Esophagus muscularis mucosa (tissue), 4 donors: ENCODE measurements around the gene ACVRL1. TPM values are rescaled to one million over a fixed set of nuclear protein-coding genes. Genes with fewer than 3 reads are reported as not detected.

Experiments used
- DNase-seq: peaks from one replicate; pipeline ENCODE4 v3.0.0-alpha.2; 2017; ENCODE audit errors: extremely low spot score
- H3K27ac ChIP-seq, 4 donors: fragments of 200-600 bp; sonication (generic); replicated peaks in 1 of 4; 1 replicate in 3 of 4; 2 replicates in 1 of 4; pipeline ENCODE4 v1.5.1; 2016 to 2019; ENCODE audit warnings: mild to moderate bottlenecking in 1 of 4
- H3K27me3 ChIP-seq, 4 donors: fragments of 200-600 bp; sonication (generic); one replicate each; pipeline versions ENCODE4 v1.5.1 to v1.6.0; 2016 to 2019
- H3K36me3 ChIP-seq, 4 donors: fragments of 200-600 bp; sonication (generic); one replicate each; pipeline ENCODE4 v1.5.1; 2016 to 2019
- H3K4me1 ChIP-seq, 4 donors: fragments of 200-600 bp; sonication (generic); one replicate each; pipeline ENCODE4 v1.5.1; 2016 to 2019
- H3K4me3 ChIP-seq, 4 donors: fragments of 200-600 bp; sonication (generic); 1 replicate in 2 of 4; 2 replicates in 2 of 4; pipeline ENCODE4 v1.5.1; 2016 to 2019; ENCODE audit warnings: mild to moderate bottlenecking in 4 of 4, moderate library complexity in 1 of 4
- H3K9me3 ChIP-seq, 4 donors: fragments of 200-600 bp; sonication (generic); 1 replicate in 3 of 4; 2 replicates in 1 of 4; pipeline ENCODE4 v1.5.1; 2016 to 2019
- EP300 ChIP-seq: sonication (generic); formaldehyde crosslinking; IDR thresholded peaks from one replicate; pipeline ENCODE4 v1.6.1; 2017; ENCODE audit warnings: antibody characterized with exemption
- POLR2A ChIP-seq: fragments of 450-650 bp; IDR thresholded peaks from one replicate; pipeline ENCODE4 v1.6.1; 2017; ENCODE audit warnings: antibody characterized with exemption, moderate library complexity, mild to moderate bottlenecking, low read depth
- POLR2AphosphoS5 ChIP-seq, 2 donors: sonication (generic); formaldehyde crosslinking; IDR thresholded peaks; one replicate each; pipeline ENCODE4 v1.6.1; 2017; ENCODE audit warnings: antibody characterized with exemption in 2 of 2
- WGBS: methylation state at CpG from one replicate; pipeline ENCODE4 v1.1.5; 2018; 5-methylcytosine and 5-hydroxymethylcytosine counted together
- intact Hi-C: fragments of 100-400 bp; cut with DNase I; formaldehyde crosslinking; loops from one replicate; pipeline ENCODE4 v1.15.1; 2023
- total RNA-seq, 4 donors: library from RNA; depleted of rRNA; stranded (reverse); fragments of >200 nt; gene quantifications; one replicate each; pipeline versions ENCODE4 v1.1.0 to v1.2.1, GENCODE V29; 2016
- TF ChIP-seq, protein P1 (sequence below), 3 experiments: fragments of 200-600 bp in 2 of 3; fragments of 450-650 bp in 1 of 3; sonication (generic) in 2 of 3; IDR thresholded peaks; one replicate each; pipeline ENCODE4 v1.5.1; 2017 to 2019; ENCODE audit warnings: antibody characterized with exemption in 3 of 3, mild to moderate bottlenecking in 2 of 3, moderate library complexity in 1 of 3

The ACVRL1 gene
- total RNA-seq, 4 donors from 2014 or later: 124 to 149 (median 125) TPM

DNA sequence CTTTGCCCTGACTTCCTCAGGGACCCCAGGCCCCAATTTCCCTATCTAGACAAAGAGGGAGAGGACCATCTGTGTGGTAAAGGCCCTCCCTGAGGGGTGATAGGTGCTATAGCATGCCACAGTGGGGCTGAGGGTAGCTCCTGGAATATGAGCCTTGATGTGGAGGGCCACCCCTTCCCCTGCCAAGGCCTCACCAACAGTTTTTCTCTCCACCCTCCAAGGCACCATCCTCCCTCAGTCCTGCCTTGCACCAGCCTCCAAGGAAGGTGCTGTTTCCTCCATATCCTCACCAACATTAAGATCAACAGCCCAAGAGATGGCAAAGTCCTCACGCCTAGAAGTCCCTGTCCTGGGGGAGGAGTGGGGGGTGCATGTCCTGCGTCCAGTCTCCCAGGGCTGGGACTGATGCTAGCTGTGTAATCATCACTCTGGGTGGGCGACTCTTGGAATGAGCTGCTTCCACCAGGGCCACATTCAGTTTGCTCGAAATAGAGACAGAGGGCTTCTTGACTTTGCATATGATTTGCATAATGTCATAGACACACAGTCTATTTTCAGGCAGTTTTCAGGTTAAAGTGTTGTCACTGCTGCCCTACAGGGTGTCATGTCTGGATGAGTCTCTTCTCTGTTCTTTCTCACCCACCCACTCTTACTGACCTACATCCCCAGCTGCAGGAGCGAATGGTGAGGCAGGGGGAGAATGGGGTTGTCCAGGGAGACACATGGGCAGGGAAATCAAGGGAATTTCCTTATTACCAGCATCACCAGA is 17.4 kb downstream of the ACVRL1 start:
- H3K4me3 ChIP-seq: no peak overlapping the region
- no peaks in the 10 kb centered on the region for H3K9me3 ChIP-seq
- no peak for TF ChIP-seq POLR2AphosphoS5 (IDR thresholded peaks at IDR 0.05)
- no peak for TF ChIP-seq EP300
- TF ChIP-seq, protein P1, sequence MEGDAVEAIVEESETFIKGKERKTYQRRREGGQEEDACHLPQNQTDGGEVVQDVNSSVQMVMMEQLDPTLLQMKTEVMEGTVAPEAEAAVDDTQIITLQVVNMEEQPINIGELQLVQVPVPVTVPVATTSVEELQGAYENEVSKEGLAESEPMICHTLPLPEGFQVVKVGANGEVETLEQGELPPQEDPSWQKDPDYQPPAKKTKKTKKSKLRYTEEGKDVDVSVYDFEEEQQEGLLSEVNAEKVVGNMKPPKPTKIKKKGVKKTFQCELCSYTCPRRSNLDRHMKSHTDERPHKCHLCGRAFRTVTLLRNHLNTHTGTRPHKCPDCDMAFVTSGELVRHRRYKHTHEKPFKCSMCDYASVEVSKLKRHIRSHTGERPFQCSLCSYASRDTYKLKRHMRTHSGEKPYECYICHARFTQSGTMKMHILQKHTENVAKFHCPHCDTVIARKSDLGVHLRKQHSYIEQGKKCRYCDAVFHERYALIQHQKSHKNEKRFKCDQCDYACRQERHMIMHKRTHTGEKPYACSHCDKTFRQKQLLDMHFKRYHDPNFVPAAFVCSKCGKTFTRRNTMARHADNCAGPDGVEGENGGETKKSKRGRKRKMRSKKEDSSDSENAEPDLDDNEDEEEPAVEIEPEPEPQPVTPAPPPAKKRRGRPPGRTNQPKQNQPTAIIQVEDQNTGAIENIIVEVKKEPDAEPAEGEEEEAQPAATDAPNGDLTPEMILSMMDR (IDR thresholded peaks at IDR 0.05): no peak
- no peak for TF ChIP-seq POLR2A
- peaks cover 0 to 8% (median 2%) of the 10 kb centered on the region in 4 donors for H3K27me3 ChIP-seq
- intact Hi-C loops: no loop called here
- peaks cover 0 to 20% (median 3%) of the 10 kb centered on the region in 4 donors for H3K36me3 ChIP-seq
- DNase-seq: no peak
- 80% methylated on average over 5 of the region's 5 CpGs for WGBS
- H3K4me1 ChIP-seq: peaks cover 27 to 38% (median 33%) of the 10 kb centered on the region in 4 donors
- H3K27ac ChIP-seq: peak overlapping the region in 1 of 4 donors; percentile 71

DNA sequence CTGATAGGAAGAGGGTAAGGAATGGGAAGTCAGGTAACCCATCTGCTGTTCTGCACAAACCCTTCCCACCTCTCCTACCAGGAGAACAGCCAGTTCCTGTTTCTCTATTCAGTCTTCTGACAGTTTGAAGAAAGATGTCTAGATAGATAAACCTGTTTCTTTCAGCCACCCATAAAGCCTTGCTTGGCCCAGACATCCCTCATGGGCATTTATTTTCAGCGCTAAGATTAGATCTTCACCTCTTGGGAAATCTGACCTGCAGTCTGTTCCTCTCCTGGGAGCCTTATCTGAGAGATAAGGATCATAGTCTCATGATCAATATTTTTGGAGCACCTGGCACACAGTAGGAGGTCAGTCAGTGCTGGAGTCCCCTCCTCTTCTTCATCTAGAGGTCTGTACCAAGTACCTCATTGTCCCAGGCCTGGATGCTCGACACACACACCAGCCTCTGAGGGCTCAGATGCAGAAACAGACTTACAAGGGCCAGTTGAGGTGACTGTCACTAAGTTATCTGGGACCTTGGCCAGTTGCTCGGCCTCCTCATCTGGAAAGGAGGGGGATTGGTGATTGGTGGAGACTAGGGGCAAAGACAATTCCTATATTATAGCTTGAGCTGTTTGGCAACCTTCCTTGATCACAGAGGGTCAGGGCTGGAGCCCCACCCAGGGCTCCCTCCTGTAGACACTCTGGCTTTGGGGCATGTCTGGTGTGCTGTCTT is 18.2 kb downstream of the ACVRL1 start:
- Histone ChIP-seq H3K4me3 (no peak overlapping the region), H3K36me3 (peaks cover 0 to 12% (median 0%) of the 10 kb centered on the region in 4 donors), H3K27ac (peak overlapping the region in 2 of 4 donors; percentile 0 to 44), H3K4me1 (peaks cover 27 to 38% (median 33%) of the 10 kb centered on the region in 4 donors), H3K27me3 (peaks cover 0 to 8% (median 2%) of the 10 kb centered on the region in 4 donors), H3K9me3 (no peaks in the 10 kb centered on the region)
- no peak for DNase-seq
- intact Hi-C loops: no loop called here
- TF ChIP-seq POLR2AphosphoS5 (IDR thresholded peaks at IDR 0.05) (no peak), POLR2A (no peak), EP300 (no peak)
- TF ChIP-seq, protein P1 (IDR thresholded peaks at IDR 0.05): no peak
- 90% methylated on average over 3 of the region's 3 CpGs for WGBS

DNA sequence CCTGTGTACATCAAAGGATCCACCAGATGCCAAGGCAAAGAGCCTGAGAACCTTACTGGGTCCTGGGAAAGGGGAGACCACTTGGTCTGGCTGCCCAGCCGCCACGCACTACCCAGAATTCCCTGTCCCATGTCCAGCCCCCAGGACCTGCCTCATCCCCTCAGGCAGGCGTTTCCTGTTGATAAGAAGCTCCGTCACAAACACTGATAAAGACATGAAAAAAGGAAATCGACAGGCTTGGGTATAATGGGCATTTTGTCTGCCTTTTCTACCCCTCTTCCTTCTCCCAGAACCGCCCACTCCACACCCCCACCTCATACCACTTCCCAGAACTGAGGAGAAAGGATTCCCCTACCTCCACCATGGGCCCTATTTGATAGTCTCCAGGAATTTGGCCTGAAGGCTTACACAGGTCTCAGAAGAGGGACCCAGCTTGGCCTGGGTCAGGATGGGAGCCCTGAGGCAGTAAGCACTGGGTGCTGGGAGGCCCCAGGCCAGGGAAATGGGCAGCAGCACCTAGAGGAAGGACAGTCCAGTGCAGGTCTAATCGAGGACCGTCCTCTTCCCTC is 18.8 kb downstream of the ACVRL1 start:
- H3K36me3 ChIP-seq: peaks cover 0 to 6% (median 0%) of the 10 kb centered on the region in 4 donors
- peak overlapping the region in 3 of 4 donors; percentile 0 to 44 (median 27) for H3K27ac ChIP-seq
- peaks cover 0 to 8% (median 2%) of the 10 kb centered on the region in 4 donors for H3K27me3 ChIP-seq
- WGBS: 70% methylated on average over 8 of the region's 8 CpGs
- intact Hi-C loops: no loop called here
- H3K9me3 ChIP-seq: no peaks in the 10 kb centered on the region
- no peak for DNase-seq
- H3K4me3 ChIP-seq: no peak overlapping the region
- TF ChIP-seq POLR2AphosphoS5 (IDR thresholded peaks at IDR 0.05): no peak
- no peak for TF ChIP-seq EP300
- TF ChIP-seq, protein P1 (IDR thresholded peaks at IDR 0.05): no peak
- TF ChIP-seq POLR2A: no peak
- peaks cover 27 to 38% (median 33%) of the 10 kb centered on the region in 4 donors for H3K4me1 ChIP-seq

DNA sequence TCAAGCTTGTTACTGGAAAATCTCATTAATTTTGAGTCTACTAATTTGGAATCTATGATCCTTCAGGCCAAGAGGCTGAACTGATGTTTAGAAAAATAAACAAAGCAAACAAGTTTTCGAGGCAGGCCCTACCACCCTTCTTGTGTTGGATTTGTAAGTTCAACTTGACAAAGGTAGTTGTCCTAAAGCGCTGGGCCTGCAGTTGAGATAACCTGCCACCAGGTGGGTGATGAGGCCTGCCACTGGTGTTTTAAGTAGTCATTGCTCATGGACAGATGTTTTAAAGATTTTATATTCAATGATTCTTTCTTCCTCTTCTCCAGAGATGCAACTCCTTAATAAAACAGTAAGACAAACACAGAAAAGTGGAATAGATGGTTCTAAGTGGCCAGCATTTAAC is 19.4 kb downstream of the ACVRL1 start:
- H3K9me3 ChIP-seq: no peaks in the 10 kb centered on the region
- 90% methylated on average over 2 of the region's 2 CpGs for WGBS
- H3K4me1 ChIP-seq: peaks cover 26 to 38% (median 33%) of the 10 kb centered on the region in 4 donors
- intact Hi-C loops: no loop called here
- peaks cover 0 to under 1% (median 0%) of the 10 kb centered on the region in 4 donors for H3K36me3 ChIP-seq
- no peak overlapping the region for H3K4me3 ChIP-seq
- no peak for DNase-seq
- H3K27ac ChIP-seq: peak overlapping the region in 2 of 4 donors; percentile 27 to 44
- H3K27me3 ChIP-seq: peaks cover 0 to 8% (median 2%) of the 10 kb centered on the region in 4 donors
- TF ChIP-seq EP300 (no peak), POLR2AphosphoS5 (IDR thresholded peaks at IDR 0.05) (no peak), POLR2A (no peak)
- TF ChIP-seq, protein P1 (IDR thresholded peaks at IDR 0.05): peak in 1 of 3 experiments; percentile 38
